ENCODE measurements around the gene CCND1. TPM values are rescaled to one million over a fixed set of nuclear protein-coding genes. Genes with fewer than 3 reads are reported as not detected.

CCND1 gene
- total and polyA plus RNA-seq, 2 of the 8 experiments (the other 6 are each of a cell fraction or from before 2014, with no cell fraction given): 64.5 to 170 TPM

DNA sequence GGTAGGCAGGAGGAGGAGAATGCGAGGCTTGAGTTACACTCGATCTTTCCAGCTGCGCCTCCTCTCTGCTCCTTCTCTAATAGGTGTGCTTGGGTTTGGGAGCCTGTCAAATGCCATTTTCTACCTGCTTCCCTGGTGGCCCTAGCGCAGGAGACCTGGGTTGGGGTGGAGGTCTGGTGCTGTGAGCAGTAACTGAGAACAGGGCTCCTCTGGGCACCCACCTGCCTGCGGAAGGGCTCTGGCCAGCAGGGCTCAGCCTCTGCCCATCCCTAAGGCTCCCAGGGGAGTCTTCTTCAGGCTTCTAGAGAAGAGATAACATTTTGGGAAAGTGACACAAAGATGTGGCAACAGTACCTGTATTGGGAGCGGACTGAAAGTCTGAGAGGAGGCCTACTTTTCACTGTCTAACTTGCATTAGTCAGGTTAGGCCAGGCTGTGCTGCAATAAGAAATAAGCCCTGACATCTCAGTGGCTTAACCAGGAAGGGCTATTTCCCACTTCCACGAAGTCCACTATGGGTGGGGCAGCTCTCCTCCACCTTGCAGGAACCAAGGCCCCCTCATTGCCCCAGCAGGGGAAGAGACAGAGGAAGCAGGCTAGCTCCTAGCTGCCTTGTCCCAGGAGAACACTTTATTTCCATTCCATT, 41.8 kb downstream of the CCND1 start:
- H4K20me1 ChIP-seq (replicated peaks in 1 of 2; ENCODE audit: control insufficient read depth in 1 of 2, insufficient read depth in 2 of 2, low read length in 2 of 2): peaks cover 0 to 3% of the 10 kb centered on the region in 2 experiments
- no peak overlapping the region for H2AFZ ChIP-seq (ENCODE audit: low read length)
- H2BK120ac ChIP-seq (replicated peaks; ENCODE audit: low read depth, low read length): no peak overlapping the region
- no peak overlapping the region for H4K8ac ChIP-seq (ENCODE audit: extremely low read depth, insufficient read depth, low read length)
- H4K91ac ChIP-seq (replicated peaks; ENCODE audit: insufficient read length, low read length): no peak overlapping the region
- H3K56ac ChIP-seq (replicated peaks; ENCODE audit: insufficient read length, low read depth, low read length): no peak overlapping the region
- no peaks in the 10 kb centered on the region for H3K36me3 ChIP-seq (ENCODE audit: control insufficient read depth in 2 of 4, insufficient read depth in 4 of 4, low read length in 3 of 4)
- H3K4me3 ChIP-seq (ENCODE audit: extremely low read depth in 1 of 4, insufficient read depth in 2 of 4, low read depth in 3 of 4, low read length in 4 of 4): no peak overlapping the region
- 83% methylated on average over 7 of the region's 7 CpGs; no CpG with 5 or more reads in 1 of the 2 experiments for WGBS, 2 experiments (ENCODE audit: extremely low coverage in 1 of 2, insufficient coverage in 1 of 2, insufficient read length in 1 of 2, insufficient replicate concordance in 2 of 2, low coverage in 1 of 2, low lambda C conversion rate in 2 of 2, missing lambda C conversion rate in 1 of 2)
- H3K18ac ChIP-seq (ENCODE audit: extremely low read depth, low read length): no peak overlapping the region
- H3K79me2 ChIP-seq (ENCODE audit: control insufficient read depth in 1 of 2, insufficient read depth in 2 of 2, low read length in 2 of 2): no peaks in the 10 kb centered on the region
- no peaks in the 10 kb centered on the region for H3K79me1 ChIP-seq (ENCODE audit: low read depth, low read length)
- no peaks in the 10 kb centered on the region; a peak in 1 of 4 replicates for H3K9me3 ChIP-seq (ENCODE audit: insufficient read depth in 2 of 2, low read depth in 1 of 2, low read length in 1 of 2)
- no peak overlapping the region for H3K14ac ChIP-seq (ENCODE audit: insufficient read length)
- no peak overlapping the region for H2BK12ac ChIP-seq (ENCODE audit: low read depth, low read length)
- no peak overlapping the region for H3K4me2 ChIP-seq (ENCODE audit: insufficient read depth in 1 of 2, low read depth in 2 of 2, low read length in 2 of 2)
- no peak overlapping the region for H2BK20ac ChIP-seq (ENCODE audit: low read length)
- FAIRE-seq (no peak), DNase-seq (ENCODE audit: low read depth in 1 of 2, low spot score in 2 of 2) (no peak)
- CTCF ChIA-PET (ENCODE audit: partially characterized antibody): interaction anchor here (0.5 to 4.4 kb wide), 10 partner anchors 12 to 580 kb away, joined by 3 to 20 read pairs (median 4); no protein-coding TSS in a partner anchor
- H4K5ac ChIP-seq (ENCODE audit: insufficient read length, low read depth, low read length): no peak overlapping the region
- no peak for TF ChIP-seq ATF3 (IDR thresholded peaks at IDR 0.05; ENCODE audit: insufficient read depth, low read depth, low read length)
- H3K27ac ChIP-seq (ENCODE audit: low read depth, low read length): no peak overlapping the region
- no peak overlapping the region for H3K9ac ChIP-seq (replicated peaks in 1 of 4; ENCODE audit: extremely low read depth in 1 of 4, low read depth in 3 of 4, low read length in 3 of 4)
- no peak overlapping the region for H2BK5ac ChIP-seq (ENCODE audit: low read depth, low read length)
- H3K27me3 ChIP-seq (replicated peaks in 1 of 4; ENCODE audit: control insufficient read depth in 3 of 4, extremely low read depth in 1 of 4, insufficient read depth in 3 of 4, low read length in 3 of 4): peaks cover 0 to 6% (median 3%) of the 10 kb centered on the region in 4 experiments; a peak in 4 of 7 replicates
- H3K4me1 ChIP-seq (replicated peaks in 1 of 4; ENCODE audit: control insufficient read depth in 3 of 4, insufficient read depth in 4 of 4, low read length in 3 of 4): no peaks in the 10 kb centered on the region; a peak in 1 of 7 replicates
- POLR2A ChIA-PET (ENCODE audit: partially characterized antibody): interaction anchor here (1.2 to 1.3 kb wide), 2 partner anchors 21 to 39 kb away, joined by 3 read pairs; no protein-coding TSS in a partner anchor
- no peak overlapping the region for H2BK15ac ChIP-seq (ENCODE audit: low read length)
- H3K4ac ChIP-seq (replicated peaks; ENCODE audit: insufficient read length, low read depth, low read length): no peak overlapping the region
- H3K23ac ChIP-seq (ENCODE audit: insufficient read length): no peak overlapping the region
- peaks cover 3% of the 10 kb centered on the region; the same call in 1 of the 2 replicates for H3K23me2 ChIP-seq (ENCODE audit: low read depth, low read length)
- H2AK5ac ChIP-seq (ENCODE audit: low read depth, low read length): no peak overlapping the region

Data from H1 (cell line).